ENCODE data around the gene INTS6. TPM values are rescaled to one million over a fixed set of nuclear protein-coding genes. Genes with fewer than 3 reads are reported as not detected.

The INTS6 gene
- total and polyA plus RNA-seq, 2 of the 4 experiments (the other 2 are of a cell fraction): 12.9 to 42.3 TPM

DNA sequence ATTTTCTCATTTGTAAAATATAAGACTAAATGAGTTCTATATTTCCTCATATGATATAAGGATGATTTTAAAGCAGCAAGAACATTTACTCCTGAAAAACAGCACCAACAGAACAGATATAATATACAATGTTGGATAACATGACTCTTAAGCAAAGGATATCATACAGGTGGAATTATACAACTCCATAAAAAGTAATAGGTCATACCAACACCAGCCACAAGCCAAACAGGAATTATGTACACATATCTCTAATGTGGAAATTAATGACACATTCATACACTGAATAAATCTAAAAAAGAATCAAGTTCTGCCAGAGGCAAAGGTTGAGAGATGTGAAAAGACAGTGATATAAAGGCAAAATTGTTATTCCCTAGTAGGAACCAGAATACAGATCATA lies 25.9 kb downstream of the INTS6 start:
- no peak overlapping the region for H4K8ac ChIP-seq (ENCODE audit: low read depth in 2 of 2, low read length in 2 of 2)
- H3K18ac ChIP-seq (ENCODE audit: low read depth, low read length): no peak overlapping the region
- no peak overlapping the region for H2AK9ac ChIP-seq (replicated peaks; ENCODE audit: low read depth, low read length, poor library complexity)
- peaks cover 34% of the 10 kb centered on the region; the same call in 1 of the 2 replicates for H4K20me1 ChIP-seq (ENCODE audit: insufficient read depth, low read length)
- no peak for ATAC-seq (ENCODE audit: low read depth)
- H3K27me3 ChIP-seq (ENCODE audit: control insufficient read depth, insufficient read depth, low read length): no peaks in the 10 kb centered on the region
- H3K4me1 ChIP-seq (ENCODE audit: control insufficient read depth, insufficient read depth, low read length): peaks cover 2% of the 10 kb centered on the region; the same call in 1 of the 2 replicates
- POLR2A ChIA-PET (ENCODE audit: unreplicated experiment): no interaction called here
- H3K4me2 ChIP-seq (ENCODE audit: low read depth, low read length): no peak overlapping the region
- TF ChIP-seq RAD21 (IDR thresholded peaks at IDR 0.05; ENCODE audit: low read length) (no peak), POLR2A (IDR thresholded peaks at IDR 0.05; ENCODE audit: low read depth, low read length) (no peak), CHD1 (IDR thresholded peaks at IDR 0.05; ENCODE audit: low read depth, low read length) (no peak), FOS (IDR thresholded peaks at IDR 0.05; ENCODE audit: low read depth, low read length) (no peak), MAFK (IDR thresholded peaks at IDR 0.05; ENCODE audit: low read depth, low read length) (no peak), MXI1 (IDR thresholded peaks at IDR 0.05; ENCODE audit: borderline replicate concordance, low read depth, low read length) (no peak), CEBPB (IDR thresholded peaks at IDR 0.05; ENCODE audit: low read depth, low read length) (no peak), RFX5 (IDR thresholded peaks at IDR 0.05; ENCODE audit: low read depth, low read length) (no peak)
- H3K9ac ChIP-seq (ENCODE audit: low read depth, low read length): no peak overlapping the region
- no peaks in the 10 kb centered on the region for H3K9me3 ChIP-seq (ENCODE audit: control insufficient read depth, insufficient read depth, low read length)
- H3K56ac ChIP-seq (ENCODE audit: extremely low read depth, insufficient read depth, low read length): no peak overlapping the region
- H4K91ac ChIP-seq (ENCODE audit: insufficient read depth, low read depth, low read length): no peak overlapping the region
- no peak overlapping the region for H2BK15ac ChIP-seq (ENCODE audit: low read depth, low read length)
- DNase-seq: no peak
- H3K36me3 ChIP-seq (ENCODE audit: control insufficient read depth, insufficient read depth, low read length): peaks cover 8% of the 10 kb centered on the region
- no TSS peak for BruUV-seq (replicated peaks)
- no peak overlapping the region for H2BK20ac ChIP-seq (ENCODE audit: low read depth, low read length)
- peaks cover 10 to 33% of the 10 kb centered on the region in 2 experiments for H3K79me1 ChIP-seq (ENCODE audit: low read depth in 1 of 2, low read length in 2 of 2)
- H3K14ac ChIP-seq (replicated peaks; ENCODE audit: low read depth, low read length): no peak overlapping the region
- no peak overlapping the region for H2BK5ac ChIP-seq (ENCODE audit: low read depth, low read length, poor library complexity, severe bottlenecking)
- H2AFZ ChIP-seq (replicated peaks; ENCODE audit: low read length, poor library complexity): no peak overlapping the region
- H3K9me1 ChIP-seq (ENCODE audit: insufficient read depth, low read length): peaks cover 4% of the 10 kb centered on the region
- H3K4ac ChIP-seq (ENCODE audit: low read depth, low read length): no peak overlapping the region
- no peak overlapping the region for H3K23ac ChIP-seq (ENCODE audit: low read depth, low read length)
- H2BK120ac ChIP-seq (ENCODE audit: low read depth, low read length): no peak overlapping the region
- CTCF ChIA-PET: no interaction called here
- intact Hi-C loops (cut with micrococcal nuclease): loop anchor here (5.0 kb wide), 1 partner anchor 700 kb away; the partner anchor contains the start of gene NEK5
- H4K5ac ChIP-seq (ENCODE audit: low read depth, low read length): no peak overlapping the region
- in situ Hi-C loops (cut with MboI; ENCODE audit: low sequenced_read_pairs): no loop called here
- H3K27ac ChIP-seq (ENCODE audit: insufficient read depth, low read length): no peak overlapping the region
- no peak overlapping the region for H2AK5ac ChIP-seq (ENCODE audit: low read depth, low read length)
- dilution Hi-C loops (cut with HindIII; ENCODE audit: low sequenced_read_pairs, unreplicated experiment): no loop called here
- H3K4me3 ChIP-seq (ENCODE audit: insufficient read depth, low read depth, low read length): no peak overlapping the region
